Measurements from ENCODE around the gene B4GALNT1. TPM values are rescaled to one million over a fixed set of nuclear protein-coding genes. Genes with fewer than 3 reads are reported as not detected.
"Not testable (repeated sequence)": the region's sequence is repeated elsewhere in the genome, so short reads cannot be mapped to it uniquely, and the experiment has no call there.

Gene B4GALNT1
- total and polyA plus RNA-seq, 2 experiments from 2014 or later, result 0.97 to 1.2 TPM

- H3K9me2 ChIP-seq (replicated peaks; ENCODE audit: insufficient read depth), result no peaks in the 10 kb centered on the region
Measured at GRCh38 chr12:57655541-57656240, 22.7 kb upstream of the B4GALNT1 start.

GRCh38 chr12:57654042-57654441 lies 21.0 kb upstream of the B4GALNT1 start:
- no peak overlapping the region for H3K4me2 ChIP-seq
- no peaks in the 10 kb centered on the region for H4K20me1 ChIP-seq (ENCODE audit: insufficient read depth, poor library complexity, severe bottlenecking)
- TF ChIP-seq, protein P1, sequence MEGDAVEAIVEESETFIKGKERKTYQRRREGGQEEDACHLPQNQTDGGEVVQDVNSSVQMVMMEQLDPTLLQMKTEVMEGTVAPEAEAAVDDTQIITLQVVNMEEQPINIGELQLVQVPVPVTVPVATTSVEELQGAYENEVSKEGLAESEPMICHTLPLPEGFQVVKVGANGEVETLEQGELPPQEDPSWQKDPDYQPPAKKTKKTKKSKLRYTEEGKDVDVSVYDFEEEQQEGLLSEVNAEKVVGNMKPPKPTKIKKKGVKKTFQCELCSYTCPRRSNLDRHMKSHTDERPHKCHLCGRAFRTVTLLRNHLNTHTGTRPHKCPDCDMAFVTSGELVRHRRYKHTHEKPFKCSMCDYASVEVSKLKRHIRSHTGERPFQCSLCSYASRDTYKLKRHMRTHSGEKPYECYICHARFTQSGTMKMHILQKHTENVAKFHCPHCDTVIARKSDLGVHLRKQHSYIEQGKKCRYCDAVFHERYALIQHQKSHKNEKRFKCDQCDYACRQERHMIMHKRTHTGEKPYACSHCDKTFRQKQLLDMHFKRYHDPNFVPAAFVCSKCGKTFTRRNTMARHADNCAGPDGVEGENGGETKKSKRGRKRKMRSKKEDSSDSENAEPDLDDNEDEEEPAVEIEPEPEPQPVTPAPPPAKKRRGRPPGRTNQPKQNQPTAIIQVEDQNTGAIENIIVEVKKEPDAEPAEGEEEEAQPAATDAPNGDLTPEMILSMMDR (IDR thresholded peaks at IDR 0.05; ENCODE audit: poor library complexity), result no peak
- no peak for TF ChIP-seq EZH2phosphoT487 (IDR thresholded peaks at IDR 0.05; ENCODE audit: low read depth, severe bottlenecking, unreplicated experiment)
- TF ChIP-seq EZH2 (IDR thresholded peaks at IDR 0.05; ENCODE audit: borderline replicate concordance), result no peak
- H3K79me2 ChIP-seq, result no peaks in the 10 kb centered on the region
- no peak overlapping the region for H2AFZ ChIP-seq
- no peak for DNase-seq (ENCODE audit: low spot score)
- H3K9me2 ChIP-seq (replicated peaks; ENCODE audit: insufficient read depth), result no peaks in the 10 kb centered on the region
- H3K4me3 ChIP-seq, result no peak overlapping the region
- H3K27me3 ChIP-seq, result no peaks in the 10 kb centered on the region
- no peaks in the 10 kb centered on the region for H3K36me3 ChIP-seq (replicated peaks; ENCODE audit: insufficient read depth, low read depth)
- H3K27ac ChIP-seq, result no peak overlapping the region
- WGBS (ENCODE audit: low lambda C conversion rate, missing lambda C conversion rate), result 61% methylated on average over 3 of the region's 3 CpGs
- no peaks in the 10 kb centered on the region for H3K4me1 ChIP-seq (ENCODE audit: insufficient read depth)
- H3K9me3 ChIP-seq (ENCODE audit: low read depth), result no peaks in the 10 kb centered on the region

More at GRCh38 chr12:57655541-57656240, 22.7 kb upstream of the B4GALNT1 start:
- Histone ChIP-seq H3K4me1 (ENCODE audit: insufficient read depth) (no peaks in the 10 kb centered on the region), H3K79me2 (no peaks in the 10 kb centered on the region), H3K4me2 (no peak overlapping the region), H3K4me3 (no peak overlapping the region), H4K20me1 (ENCODE audit: insufficient read depth, poor library complexity, severe bottlenecking) (no peaks in the 10 kb centered on the region), H2AFZ (no peak overlapping the region), H3K9me3 (ENCODE audit: low read depth) (no peaks in the 10 kb centered on the region), H3K27me3 (no peaks in the 10 kb centered on the region), H3K36me3 (replicated peaks; ENCODE audit: insufficient read depth, low read depth) (no peaks in the 10 kb centered on the region), H3K27ac (no peak overlapping the region)
- TF ChIP-seq EZH2phosphoT487 (IDR thresholded peaks at IDR 0.05; ENCODE audit: low read depth, severe bottlenecking, unreplicated experiment), result no peak
- TF ChIP-seq, protein P1 (IDR thresholded peaks at IDR 0.05; ENCODE audit: poor library complexity), result no peak
- TF ChIP-seq EZH2 (IDR thresholded peaks at IDR 0.05; ENCODE audit: borderline replicate concordance), result no peak
- 79% methylated on average over 22 of the region's 23 CpGs for WGBS (ENCODE audit: low lambda C conversion rate, missing lambda C conversion rate)
- DNase-seq (ENCODE audit: low spot score), result no peak

DNA sequence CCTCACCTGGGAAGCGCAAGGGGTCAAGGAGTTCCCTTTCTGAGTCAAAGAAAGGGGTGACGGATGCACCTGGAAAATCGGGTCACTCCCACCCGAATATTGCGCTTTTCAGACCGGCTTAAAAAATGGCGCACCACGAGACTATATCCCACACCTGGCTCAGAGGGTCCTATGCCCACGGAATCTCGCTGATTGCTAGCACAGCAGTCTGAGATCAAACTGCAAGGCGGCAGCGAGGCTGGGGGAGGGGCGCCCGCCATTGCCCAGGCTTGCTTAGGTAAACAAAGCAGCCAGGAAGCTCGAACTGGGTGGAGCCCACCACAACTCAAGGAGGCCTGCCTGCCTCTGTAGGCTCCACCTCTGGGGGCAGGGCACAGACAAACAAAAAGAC lies 13.7 kb upstream of the B4GALNT1 start:
- not testable (repeated sequence) for H3K79me2 ChIP-seq; DNase-seq (ENCODE audit: low spot score); H3K9me3 ChIP-seq (ENCODE audit: low read depth); H3K9me2 ChIP-seq (replicated peaks; ENCODE audit: insufficient read depth); H3K4me3 ChIP-seq; H2AFZ ChIP-seq; H3K36me3 ChIP-seq (replicated peaks; ENCODE audit: insufficient read depth, low read depth); H4K20me1 ChIP-seq (ENCODE audit: insufficient read depth, poor library complexity, severe bottlenecking); H3K27ac ChIP-seq; H3K27me3 ChIP-seq; H3K4me2 ChIP-seq; H3K4me1 ChIP-seq (ENCODE audit: insufficient read depth)
- 94% methylated on average over 6 of the region's 15 CpGs for WGBS (ENCODE audit: low lambda C conversion rate, missing lambda C conversion rate)

DNA sequence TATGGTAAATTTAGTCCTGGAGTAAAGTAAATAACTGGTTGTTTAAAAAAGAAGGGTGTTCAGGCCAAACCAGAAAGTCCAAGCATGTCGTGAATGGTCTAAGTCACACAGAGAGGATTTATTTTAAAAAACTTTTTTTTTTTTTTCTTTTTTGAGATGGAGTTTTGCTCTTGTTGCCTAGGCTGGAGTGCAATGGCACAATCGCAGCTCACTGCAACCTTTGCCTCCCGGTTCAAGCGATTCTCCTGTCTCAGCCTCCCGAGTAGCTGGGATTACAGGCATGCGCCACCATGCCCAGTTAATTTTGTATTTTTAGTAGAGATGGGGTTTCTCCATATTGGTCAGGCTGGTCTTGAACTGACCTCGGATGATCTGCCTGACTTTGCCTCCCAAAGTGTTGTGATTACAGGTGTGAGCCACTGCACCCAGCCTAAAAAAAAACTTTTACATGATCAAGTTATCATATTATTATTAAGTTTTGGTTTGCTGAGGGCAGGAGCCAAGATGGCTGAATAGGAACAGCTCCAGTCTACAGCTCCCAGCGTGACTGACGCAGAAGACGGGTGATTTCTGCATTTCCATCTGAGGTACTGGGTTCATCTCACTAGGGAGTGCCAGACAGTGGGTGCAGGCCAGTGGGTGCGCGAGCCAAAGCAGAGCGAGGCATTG lies 13.1 kb upstream of the B4GALNT1 start:
- not testable (repeated sequence) for H3K79me2 ChIP-seq; H3K27me3 ChIP-seq; H3K4me2 ChIP-seq; H3K36me3 ChIP-seq (replicated peaks; ENCODE audit: insufficient read depth, low read depth); H3K27ac ChIP-seq; H3K4me3 ChIP-seq; H3K4me1 ChIP-seq (ENCODE audit: insufficient read depth); H3K9me3 ChIP-seq (ENCODE audit: low read depth); H2AFZ ChIP-seq; H3K9me2 ChIP-seq (replicated peaks; ENCODE audit: insufficient read depth); DNase-seq (ENCODE audit: low spot score); H4K20me1 ChIP-seq (ENCODE audit: insufficient read depth, poor library complexity, severe bottlenecking)
- 55% methylated on average over 10 of the region's 13 CpGs for WGBS (ENCODE audit: low lambda C conversion rate, missing lambda C conversion rate)

Data from hepatocyte (in vitro differentiated cells).